Measurements from ENCODE around the gene VTI1B.
"Not testable (repeated sequence)": the region's sequence is repeated elsewhere in the genome, so short reads cannot be mapped to it uniquely, and the experiment has no call there.

VTI1B gene

DNA sequence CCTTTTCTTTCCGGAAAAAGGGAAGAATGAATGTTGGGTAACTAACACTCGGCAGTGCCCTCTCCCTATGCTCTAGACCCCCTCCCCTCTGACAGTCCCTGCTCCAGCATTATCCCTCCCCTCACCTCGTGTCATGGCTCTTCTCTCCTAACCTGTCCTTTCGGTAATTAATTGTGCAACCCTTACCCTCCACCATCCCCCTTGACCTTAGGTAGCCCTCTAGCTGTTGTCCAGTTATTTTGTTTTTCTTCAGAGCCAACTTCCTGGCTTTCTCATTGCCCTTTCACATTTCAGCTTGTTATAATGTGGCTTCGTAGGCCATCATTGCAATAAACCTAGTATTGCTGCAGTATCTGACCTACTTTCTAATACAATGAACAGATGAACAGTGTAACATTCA is 43.5 kb downstream of the VTI1B start:
- H3K4me3 ChIP-seq (ENCODE audit: low read depth, low read length), result no peak overlapping the region
- TF ChIP-seq, protein P1, sequence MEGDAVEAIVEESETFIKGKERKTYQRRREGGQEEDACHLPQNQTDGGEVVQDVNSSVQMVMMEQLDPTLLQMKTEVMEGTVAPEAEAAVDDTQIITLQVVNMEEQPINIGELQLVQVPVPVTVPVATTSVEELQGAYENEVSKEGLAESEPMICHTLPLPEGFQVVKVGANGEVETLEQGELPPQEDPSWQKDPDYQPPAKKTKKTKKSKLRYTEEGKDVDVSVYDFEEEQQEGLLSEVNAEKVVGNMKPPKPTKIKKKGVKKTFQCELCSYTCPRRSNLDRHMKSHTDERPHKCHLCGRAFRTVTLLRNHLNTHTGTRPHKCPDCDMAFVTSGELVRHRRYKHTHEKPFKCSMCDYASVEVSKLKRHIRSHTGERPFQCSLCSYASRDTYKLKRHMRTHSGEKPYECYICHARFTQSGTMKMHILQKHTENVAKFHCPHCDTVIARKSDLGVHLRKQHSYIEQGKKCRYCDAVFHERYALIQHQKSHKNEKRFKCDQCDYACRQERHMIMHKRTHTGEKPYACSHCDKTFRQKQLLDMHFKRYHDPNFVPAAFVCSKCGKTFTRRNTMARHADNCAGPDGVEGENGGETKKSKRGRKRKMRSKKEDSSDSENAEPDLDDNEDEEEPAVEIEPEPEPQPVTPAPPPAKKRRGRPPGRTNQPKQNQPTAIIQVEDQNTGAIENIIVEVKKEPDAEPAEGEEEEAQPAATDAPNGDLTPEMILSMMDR (IDR thresholded peaks at IDR 0.05; ENCODE audit: low read depth, low read length, missing control alignments), result no peak
- no peak for DNase-seq (ENCODE audit: low read depth)

DNA sequence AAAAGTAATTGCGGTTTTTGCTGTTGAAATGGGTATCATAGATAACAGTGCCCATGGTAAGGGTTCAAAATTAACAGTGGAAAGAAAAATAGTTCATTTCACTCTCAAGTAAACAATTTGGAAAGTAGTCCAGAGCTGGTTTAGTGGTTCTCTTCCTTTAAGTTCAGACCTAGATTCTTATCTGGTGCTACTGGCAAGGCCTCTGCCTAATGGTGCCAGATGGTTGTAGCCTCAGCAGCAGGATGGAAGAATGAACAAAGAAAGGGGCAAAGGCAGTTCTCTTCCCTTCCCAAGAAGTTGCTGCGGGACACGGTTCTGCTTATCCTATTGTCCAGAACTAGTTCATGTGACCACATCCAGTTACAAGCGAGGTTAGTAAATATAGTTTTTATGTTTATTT is 44.2 kb downstream of the VTI1B start:
- H3K4me3 ChIP-seq (ENCODE audit: low read depth, low read length), result no peak overlapping the region
- no peak for DNase-seq (ENCODE audit: low read depth)
- TF ChIP-seq, protein P1 (IDR thresholded peaks at IDR 0.05; ENCODE audit: low read depth, low read length, missing control alignments), result no peak

DNA sequence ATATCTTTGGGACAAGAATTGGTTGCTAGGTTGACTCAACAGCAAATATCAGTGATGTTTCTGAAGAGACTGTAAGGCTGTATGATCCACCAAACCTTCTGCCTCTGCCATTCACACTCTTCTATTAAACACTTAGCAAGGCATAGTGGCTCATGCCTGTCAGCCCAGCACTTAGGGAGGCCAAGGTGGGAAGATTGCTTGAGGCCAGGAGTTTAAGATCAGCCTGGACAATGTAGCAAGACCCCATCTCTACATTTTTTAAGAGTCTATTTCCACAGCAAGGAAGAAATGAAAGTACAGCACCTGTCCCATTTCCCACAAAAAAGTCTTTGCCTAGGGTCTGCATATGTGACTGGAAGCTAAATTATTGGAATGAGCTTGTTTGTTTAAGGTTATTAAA is 46.9 kb downstream of the VTI1B start:
- no peak for DNase-seq (ENCODE audit: low read depth)
- TF ChIP-seq, protein P1 (IDR thresholded peaks at IDR 0.05; ENCODE audit: low read depth, low read length, missing control alignments), result no peak
- H3K4me3 ChIP-seq (ENCODE audit: low read depth, low read length), result no peak overlapping the region

DNA sequence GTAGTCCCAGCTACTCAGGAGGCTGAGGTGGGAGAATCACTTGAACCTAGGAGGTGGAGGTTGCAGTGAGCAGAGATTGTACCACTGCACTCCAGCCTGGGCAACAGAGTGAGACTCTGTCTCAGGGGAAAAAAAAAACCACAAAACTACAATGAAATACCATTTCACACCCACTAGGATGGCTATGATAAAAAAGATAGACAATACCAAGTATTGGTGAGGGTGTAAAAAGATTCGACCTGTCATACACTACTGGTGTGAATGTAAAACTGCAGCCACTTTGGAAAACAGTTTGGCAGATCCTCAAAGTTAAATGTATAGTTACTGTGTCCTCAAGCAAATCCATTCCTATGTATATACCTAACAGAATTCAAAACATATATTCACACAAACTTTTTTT is 48.3 kb downstream of the VTI1B start:
- DNase-seq (ENCODE audit: low read depth); H3K4me3 ChIP-seq (ENCODE audit: low read depth, low read length): not testable (repeated sequence)

DNA sequence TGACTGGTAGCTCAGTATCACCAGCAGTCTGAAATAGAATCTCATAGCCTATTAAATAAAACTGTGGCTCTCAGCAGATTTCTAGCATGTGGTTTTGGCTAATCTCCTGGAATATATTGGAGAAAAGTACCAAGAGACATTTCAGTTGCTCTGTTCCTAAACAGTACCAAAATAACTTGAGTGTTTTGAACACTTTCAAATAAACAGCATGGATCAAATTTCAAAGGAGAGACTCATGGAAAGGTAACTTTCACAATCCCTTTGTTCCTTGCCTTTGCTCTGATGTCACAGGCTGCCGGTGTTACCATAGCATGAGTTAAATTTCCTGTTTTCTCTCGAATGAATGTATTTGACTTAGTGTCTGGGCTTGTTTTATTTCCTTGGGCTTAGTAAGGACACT is 51.3 kb downstream of the VTI1B start:
- TF ChIP-seq, protein P1 (IDR thresholded peaks at IDR 0.05; ENCODE audit: low read depth, low read length, missing control alignments), result no peak
- no peak for DNase-seq (ENCODE audit: low read depth)
- H3K4me3 ChIP-seq (ENCODE audit: low read depth, low read length), result no peak overlapping the region

DNA sequence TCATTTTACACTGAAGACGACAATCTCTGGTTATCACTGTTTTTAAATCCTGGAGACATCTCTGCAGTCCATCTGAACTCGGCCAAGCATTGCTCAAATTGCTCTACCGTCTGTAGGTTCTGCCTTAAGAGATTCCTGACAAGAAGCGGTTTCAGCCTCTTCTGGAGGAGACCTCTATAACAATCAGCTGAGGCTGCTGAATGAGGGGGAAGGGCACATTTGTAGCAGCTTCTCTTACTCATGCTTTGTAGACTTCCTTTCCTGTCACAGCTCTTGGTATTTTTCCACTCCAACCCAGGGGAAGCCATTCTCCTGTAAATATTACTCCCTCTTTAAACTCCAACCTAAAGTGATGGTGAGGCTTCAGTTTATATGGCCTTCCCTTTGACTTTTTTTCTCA is 51.8 kb downstream of the VTI1B start:
- DNase-seq (ENCODE audit: low read depth), result no peak
- no peak overlapping the region for H3K4me3 ChIP-seq (ENCODE audit: low read depth, low read length)
- TF ChIP-seq, protein P1 (IDR thresholded peaks at IDR 0.05; ENCODE audit: low read depth, low read length, missing control alignments), result no peak

DNA sequence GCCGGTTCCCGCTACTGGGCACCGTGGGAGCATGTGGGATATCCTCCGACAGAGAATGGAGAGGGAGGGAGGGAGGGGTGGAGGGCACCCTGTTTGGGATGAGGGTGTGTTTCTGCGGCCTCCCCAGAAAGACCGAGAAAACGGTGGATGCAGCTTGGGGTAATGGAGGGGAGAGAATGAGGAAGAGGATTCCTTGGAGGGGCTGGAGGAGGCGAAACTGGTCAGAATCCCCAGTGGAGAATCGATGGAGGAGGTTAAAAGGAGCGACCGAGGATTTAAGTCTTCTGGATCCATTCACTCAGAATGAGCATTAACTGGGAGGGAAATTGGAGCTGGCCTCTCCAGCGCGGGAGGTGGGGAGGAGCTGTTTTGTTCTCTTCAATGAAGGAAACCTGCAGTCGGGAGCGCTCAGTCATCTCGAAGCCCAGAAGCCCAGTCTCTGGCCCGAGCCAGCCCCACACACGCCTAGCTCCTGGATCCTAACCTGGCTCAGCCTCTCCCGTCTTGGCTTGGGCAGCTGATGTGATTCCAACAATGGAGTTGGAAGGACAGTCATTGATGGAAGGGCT is 54.1 kb downstream of the VTI1B start:
- DNase-seq (ENCODE audit: low read depth), result no peak

More for the DNA sequence above, 54.1 kb downstream of the VTI1B start:
- peak overlapping the region; percentile 65 for H3K4me3 ChIP-seq (ENCODE audit: low read depth, low read length)
- TF ChIP-seq, protein P1 (IDR thresholded peaks at IDR 0.05; ENCODE audit: low read depth, low read length, missing control alignments), result no peak

All from GM12864 (cell line).